Measurements from ENCODE around the gene PANX1. TPM values are rescaled to one million over a fixed set of nuclear protein-coding genes. Genes with fewer than 3 reads are reported as not detected.

PANX1 gene
- total and polyA plus RNA-seq, 7 experiments from 2014 or later = 3.9 to 14.8 (median 5.8) TPM

DNA sequence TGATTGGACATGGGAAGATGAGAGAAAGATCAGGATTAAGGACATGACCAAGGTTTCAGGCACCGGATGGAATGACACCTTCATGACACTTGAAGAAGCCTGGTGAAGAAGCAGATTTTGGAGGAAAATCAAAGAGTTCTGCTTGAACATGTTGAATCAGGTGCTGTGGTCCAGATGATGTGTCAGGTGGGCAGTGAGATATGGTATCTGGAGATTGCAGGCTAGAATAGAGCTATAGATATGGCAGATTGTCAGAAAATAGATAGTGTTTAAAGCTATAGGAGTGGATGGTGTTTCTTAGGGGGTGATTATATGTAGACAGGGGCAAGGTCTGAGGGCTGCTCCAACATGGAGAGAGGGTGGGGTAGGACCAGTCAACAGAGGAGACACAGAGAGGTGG is 40.2 kb downstream of the PANX1 start:
- Mint-ChIP-seq H3K27me3 (no peaks in the 10 kb centered on the region), H3K36me3 (peaks cover 0 to 49% (median 28%) of the 10 kb centered on the region in 5 donors), H3K4me3 (no peak overlapping the region), H3K4me1 (peaks cover 13 to 55% (median 24%) of the 10 kb centered on the region in 7 donors), H3K9me3 (peaks cover 0 to 18% (median 1%) of the 10 kb centered on the region in 11 donors), H3K27ac (peak overlapping the region in 2 of 9 donors; percentile 26 to 57)
- CTCF ChIA-PET = no interaction called here
- peaks cover 0 to 5% (median 0%) of the 10 kb centered on the region in 3 experiments for H3K9me3 ChIP-seq (ENCODE audit: control insufficient read depth in 2 of 3, low read length in 3 of 3)
- peaks cover 0 to 2% (median 0%) of the 10 kb centered on the region in 3 experiments for H3K36me3 ChIP-seq (ENCODE audit: control insufficient read depth in 2 of 3, insufficient read depth in 3 of 3, low read length in 3 of 3)
- ATAC-seq (no peak), DNase-seq (no peak)
- H3K4me3 ChIP-seq (ENCODE audit: low read length) = no peak overlapping the region
- POLR2A ChIA-PET = no interaction called here
- no peak overlapping the region for H3K27ac ChIP-seq (ENCODE audit: low read depth, low read length)
- H3K4me1 ChIP-seq (ENCODE audit: control insufficient read depth in 2 of 2, insufficient read depth in 2 of 2, low read length in 2 of 2) = no peaks in the 10 kb centered on the region
- no peaks in the 10 kb centered on the region for H3K27me3 ChIP-seq (ENCODE audit: control insufficient read depth in 2 of 2, insufficient read depth in 2 of 2, low read length in 2 of 2)
- intact Hi-C loops (cut with micrococcal nuclease) = no loop called here

DNA sequence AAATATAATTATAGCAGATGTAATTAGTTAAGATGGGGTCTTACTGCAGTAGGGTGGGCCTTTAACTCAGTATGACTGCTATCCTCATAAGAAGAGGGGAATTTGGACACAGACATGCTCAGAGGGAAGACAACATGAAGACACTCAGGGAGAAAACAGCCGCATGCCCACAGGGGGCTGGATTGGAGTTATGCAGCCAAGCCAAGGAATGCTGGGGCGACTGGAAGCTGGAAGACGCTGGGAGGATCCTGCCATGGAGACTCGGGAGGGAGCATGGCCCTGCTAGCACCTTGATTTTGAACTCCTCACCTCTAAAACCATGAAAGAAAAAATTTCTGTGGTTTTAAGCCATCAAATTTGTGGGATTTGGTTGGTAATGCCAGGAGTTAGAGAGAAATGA is 40.9 kb downstream of the PANX1 start:
- H3K4me3 ChIP-seq (ENCODE audit: low read length) = no peak overlapping the region
- no peaks in the 10 kb centered on the region for H3K27me3 ChIP-seq (ENCODE audit: control insufficient read depth in 2 of 2, insufficient read depth in 2 of 2, low read length in 2 of 2)
- H3K9me3 Mint-ChIP-seq = peaks cover 0 to 18% (median 1%) of the 10 kb centered on the region in 11 donors
- POLR2A ChIA-PET = no interaction called here
- H3K27ac ChIP-seq (ENCODE audit: low read depth, low read length) = no peak overlapping the region
- peak overlapping the region in 1 of 9 donors; percentile 39 for H3K27ac Mint-ChIP-seq
- no peak overlapping the region for H3K4me3 Mint-ChIP-seq
- ATAC-seq (no peak), DNase-seq (no peak)
- CTCF ChIA-PET = no interaction called here
- no peaks in the 10 kb centered on the region for H3K27me3 Mint-ChIP-seq
- peaks cover 0 to 4% (median 0%) of the 10 kb centered on the region in 3 experiments for H3K36me3 ChIP-seq (ENCODE audit: control insufficient read depth in 2 of 3, insufficient read depth in 3 of 3, low read length in 3 of 3)
- peaks cover 10 to 52% (median 20%) of the 10 kb centered on the region in 7 donors for H3K4me1 Mint-ChIP-seq
- peaks cover 0 to 5% (median 0%) of the 10 kb centered on the region in 3 experiments for H3K9me3 ChIP-seq (ENCODE audit: control insufficient read depth in 2 of 3, low read length in 3 of 3)
- no peaks in the 10 kb centered on the region for H3K4me1 ChIP-seq (ENCODE audit: control insufficient read depth in 2 of 2, insufficient read depth in 2 of 2, low read length in 2 of 2)
- H3K36me3 Mint-ChIP-seq = peaks cover 0 to 45% (median 24%) of the 10 kb centered on the region in 5 donors
- intact Hi-C loops (cut with micrococcal nuclease) = no loop called here

- Histone ChIP-seq H3K36me3 (ENCODE audit: control insufficient read depth in 2 of 3, insufficient read depth in 3 of 3, low read length in 3 of 3) (peaks cover 0 to 4% (median 0%) of the 10 kb centered on the region in 3 experiments), H3K4me1 (ENCODE audit: control insufficient read depth in 2 of 2, insufficient read depth in 2 of 2, low read length in 2 of 2) (no peaks in the 10 kb centered on the region), H3K9me3 (ENCODE audit: control insufficient read depth in 2 of 3, low read length in 3 of 3) (peaks cover 0 to 5% (median 0%) of the 10 kb centered on the region in 3 experiments), H3K27ac (ENCODE audit: low read depth, low read length) (no peak overlapping the region), H3K27me3 (ENCODE audit: control insufficient read depth in 2 of 2, insufficient read depth in 2 of 2, low read length in 2 of 2) (no peaks in the 10 kb centered on the region), H3K4me3 (ENCODE audit: low read length) (no peak overlapping the region)
- ATAC-seq (no peak), DNase-seq (no peak)
- CTCF ChIA-PET = no interaction called here
- Mint-ChIP-seq H3K27me3 (no peaks in the 10 kb centered on the region), H3K9me3 (peaks cover 0 to 14% (median 1%) of the 10 kb centered on the region in 11 donors), H3K4me3 (no peak overlapping the region), H3K4me1 (peaks cover 10 to 52% (median 20%) of the 10 kb centered on the region in 7 donors), H3K36me3 (peaks cover 0 to 41% (median 21%) of the 10 kb centered on the region in 5 donors), H3K27ac (no peak overlapping the region)
- POLR2A ChIA-PET = no interaction called here
- intact Hi-C loops (cut with micrococcal nuclease) = loop anchor here (2.0 kb wide), 1 partner anchor 335 kb away; no protein-coding TSS in a partner anchor
Measured at GRCh38 chr11:94169930-94170545, 41.4 kb downstream of the PANX1 start.

GRCh38 chr11:94170953-94171352 is 42.3 kb downstream of the PANX1 start:
- Mint-ChIP-seq H3K4me1 (peaks cover 10 to 52% (median 20%) of the 10 kb centered on the region in 7 donors), H3K27ac (peak overlapping the region in 3 of 9 donors; percentile 3 to 16 (median 6)), H3K27me3 (no peaks in the 10 kb centered on the region), H3K9me3 (peaks cover 0 to 13% (median 1%) of the 10 kb centered on the region in 11 donors), H3K36me3 (peaks cover 0 to 40% (median 19%) of the 10 kb centered on the region in 5 donors), H3K4me3 (no peak overlapping the region)
- POLR2A ChIA-PET = no interaction called here
- ATAC-seq = no peak
- DNase-seq = no peak
- intact Hi-C loops (cut with micrococcal nuclease) = loop anchor here (2.0 kb wide), 1 partner anchor 334 kb away; no protein-coding TSS in a partner anchor
- peaks cover 0 to 4% (median 0%) of the 10 kb centered on the region in 3 experiments for H3K36me3 ChIP-seq (ENCODE audit: control insufficient read depth in 2 of 3, insufficient read depth in 3 of 3, low read length in 3 of 3)
- no peak overlapping the region for H3K4me3 ChIP-seq (ENCODE audit: low read length)
- CTCF ChIA-PET = no interaction called here
- H3K9me3 ChIP-seq (ENCODE audit: control insufficient read depth in 2 of 3, low read length in 3 of 3) = peaks cover 0 to 5% (median 0%) of the 10 kb centered on the region in 3 experiments
- no peaks in the 10 kb centered on the region for H3K4me1 ChIP-seq (ENCODE audit: control insufficient read depth in 2 of 2, insufficient read depth in 2 of 2, low read length in 2 of 2)
- no peak overlapping the region for H3K27ac ChIP-seq (ENCODE audit: low read depth, low read length)
- H3K27me3 ChIP-seq (ENCODE audit: control insufficient read depth in 2 of 2, insufficient read depth in 2 of 2, low read length in 2 of 2) = no peaks in the 10 kb centered on the region

DNA sequence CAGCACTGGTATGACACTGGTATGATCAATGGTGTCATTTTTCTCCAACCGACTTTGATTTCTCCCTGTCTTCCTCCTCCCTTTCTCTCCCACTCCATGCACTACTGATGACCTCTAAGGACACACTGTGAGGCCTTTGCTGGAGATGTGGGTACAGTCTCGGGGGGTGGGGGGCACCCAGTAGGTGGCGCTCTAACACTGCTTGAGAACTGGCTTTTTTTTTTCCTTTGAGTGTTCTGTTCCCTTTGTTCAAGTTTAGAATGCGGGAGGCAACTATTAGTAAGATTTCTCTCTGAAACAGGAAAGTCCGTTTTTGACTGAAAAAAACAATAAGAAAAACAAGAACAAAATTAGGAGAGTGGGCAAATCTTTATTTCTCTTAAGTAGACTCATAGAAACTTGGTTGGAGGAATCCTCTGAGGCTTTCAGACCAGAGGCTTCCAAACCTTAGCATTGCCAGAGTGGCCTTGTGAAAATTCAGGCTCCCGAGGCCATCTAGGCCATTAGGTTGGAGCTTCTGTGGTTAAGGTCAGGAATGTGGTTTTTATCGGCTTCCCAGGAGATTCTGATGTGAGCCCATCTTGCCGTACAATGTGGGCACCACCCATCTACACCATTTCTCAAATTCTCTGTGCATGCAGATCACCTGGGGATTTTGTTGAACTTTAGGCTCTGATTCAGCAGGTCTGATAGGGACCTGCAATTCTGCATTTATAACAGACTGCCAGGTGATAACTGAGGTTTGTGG is 43.2 kb downstream of the PANX1 start:
- Histone ChIP-seq H3K27me3 (ENCODE audit: control insufficient read depth in 2 of 2, insufficient read depth in 2 of 2, low read length in 2 of 2) (no peaks in the 10 kb centered on the region), H3K36me3 (ENCODE audit: control insufficient read depth in 2 of 3, insufficient read depth in 3 of 3, low read length in 3 of 3) (peaks cover 0 to 4% (median 0%) of the 10 kb centered on the region in 3 experiments), H3K9me3 (ENCODE audit: control insufficient read depth in 2 of 3, low read length in 3 of 3) (no peaks in the 10 kb centered on the region), H3K27ac (ENCODE audit: low read depth, low read length) (no peak overlapping the region), H3K4me3 (ENCODE audit: low read length) (no peak overlapping the region), H3K4me1 (ENCODE audit: control insufficient read depth in 2 of 2, insufficient read depth in 2 of 2, low read length in 2 of 2) (no peaks in the 10 kb centered on the region)
- peaks cover 0 to 5% (median 0%) of the 10 kb centered on the region in 11 donors for H3K9me3 Mint-ChIP-seq
- H3K4me1 Mint-ChIP-seq = peaks cover 10 to 52% (median 20%) of the 10 kb centered on the region in 7 donors
- POLR2A ChIA-PET = no interaction called here
- peak; percentile 65 for ATAC-seq
- H3K36me3 Mint-ChIP-seq = peaks cover 0 to 39% (median 17%) of the 10 kb centered on the region in 5 donors
- DNase-seq = no peak
- H3K27me3 Mint-ChIP-seq = no peaks in the 10 kb centered on the region
- CTCF ChIA-PET = no interaction called here
- no peak overlapping the region for H3K4me3 Mint-ChIP-seq
- H3K27ac Mint-ChIP-seq = peak overlapping the region in 1 of 9 donors; percentile 74
- intact Hi-C loops (cut with micrococcal nuclease) = loop anchor here (2.0 kb wide), 1 partner anchor 333 kb away; no protein-coding TSS in a partner anchor

GRCh38 chr11:94175535-94175934 is 46.9 kb downstream of the PANX1 start:
- Mint-ChIP-seq H3K27me3 (no peaks in the 10 kb centered on the region), H3K4me1 (peaks cover 7 to 27% (median 12%) of the 10 kb centered on the region in 7 donors), H3K27ac (no peak overlapping the region), H3K9me3 (no peaks in the 10 kb centered on the region), H3K4me3 (no peak overlapping the region), H3K36me3 (peaks cover 9 to 53% (median 40%) of the 10 kb centered on the region in 5 donors)
- H3K27ac ChIP-seq (ENCODE audit: low read depth, low read length) = no peak overlapping the region
- no peaks in the 10 kb centered on the region for H3K9me3 ChIP-seq (ENCODE audit: control insufficient read depth in 2 of 3, low read length in 3 of 3)
- CTCF ChIA-PET = interaction anchor here (0.9 kb wide), 1 partner anchor 8 kb away, joined by 3 read pairs; no protein-coding TSS in a partner anchor
- no peaks in the 10 kb centered on the region for H3K27me3 ChIP-seq (ENCODE audit: control insufficient read depth in 2 of 2, insufficient read depth in 2 of 2, low read length in 2 of 2)
- no peak for DNase-seq
- intact Hi-C loops (cut with micrococcal nuclease) = no loop called here
- no peak for ATAC-seq
- H3K36me3 ChIP-seq (ENCODE audit: control insufficient read depth in 2 of 3, insufficient read depth in 3 of 3, low read length in 3 of 3) = peaks cover 0 to 24% (median 0%) of the 10 kb centered on the region in 3 experiments
- no peak overlapping the region for H3K4me3 ChIP-seq (ENCODE audit: low read length)
- POLR2A ChIA-PET = no interaction called here
- H3K4me1 ChIP-seq (ENCODE audit: control insufficient read depth in 2 of 2, insufficient read depth in 2 of 2, low read length in 2 of 2) = no peaks in the 10 kb centered on the region
